Brain microvascular endothelial cell (primary cell): ENCODE results near the gene RNLS.

Experiments used
- DNase-seq: peaks from one replicate; pipeline ENCODE4 v3.0.0-alpha.2; 2020
- H3K27ac ChIP-seq: fragments of 250-450 bp; sonication (Bioruptor Pico); 2 replicates; pipeline ENCODE4 v1.5.1; 2020; ENCODE audit warnings: mild to moderate bottlenecking, moderate library complexity
- H3K27me3 ChIP-seq: fragments of 250-450 bp; sonication (Bioruptor Pico); replicated peaks from 2 replicates; pipeline ENCODE4 v1.5.1; 2020; ENCODE audit warnings: mild to moderate bottlenecking
- H3K36me3 ChIP-seq: fragments of 250-450 bp; sonication (Bioruptor Pico); replicated peaks from 2 replicates; pipeline ENCODE4 v1.5.1; 2020; ENCODE audit warnings: mild to moderate bottlenecking
- H3K4me3 ChIP-seq: 2 replicates; pipeline ENCODE4 v1.5.1; 2011; ENCODE audit warnings: low read depth, mild to moderate bottlenecking, control low read depth, low read length, moderate library complexity
- in situ Hi-C: cut with HindIII; loops from 2 replicates; pipeline ENCODE4 v1.10.0; 2017; ENCODE audit warnings: low sequenced_read_pairs, low pct_ligation_motif_present
- TF ChIP-seq, protein P1 (sequence below): IDR thresholded peaks from 2 replicates; pipeline ENCODE4 v1.5.1; 2011; ENCODE audit warnings: low read depth, mild to moderate bottlenecking, moderate library complexity, low read length, control low read depth, inconsistent platforms; ENCODE audit errors: missing control alignments

The RNLS gene

DNA sequence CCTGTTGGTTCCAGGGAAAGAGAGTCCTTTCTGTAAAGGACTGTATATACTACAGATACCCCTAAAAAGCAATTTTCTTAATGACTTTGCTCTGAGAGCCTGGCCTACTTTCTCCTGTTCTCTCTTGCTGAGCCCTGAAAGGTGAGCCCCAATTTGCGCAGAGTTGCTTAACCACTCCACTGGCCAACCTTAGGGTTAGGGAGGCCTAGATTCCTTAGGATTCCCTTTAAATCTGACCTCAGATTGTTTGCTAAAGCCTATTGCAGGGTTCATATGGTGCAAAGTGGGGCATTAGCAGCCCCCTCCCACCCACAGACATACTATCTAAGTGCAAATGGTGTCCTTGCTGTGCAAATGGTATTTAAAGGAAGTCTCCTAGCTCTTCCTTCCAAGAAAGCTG is 164.2 kb downstream of the RNLS start:
- TF ChIP-seq, protein P1, sequence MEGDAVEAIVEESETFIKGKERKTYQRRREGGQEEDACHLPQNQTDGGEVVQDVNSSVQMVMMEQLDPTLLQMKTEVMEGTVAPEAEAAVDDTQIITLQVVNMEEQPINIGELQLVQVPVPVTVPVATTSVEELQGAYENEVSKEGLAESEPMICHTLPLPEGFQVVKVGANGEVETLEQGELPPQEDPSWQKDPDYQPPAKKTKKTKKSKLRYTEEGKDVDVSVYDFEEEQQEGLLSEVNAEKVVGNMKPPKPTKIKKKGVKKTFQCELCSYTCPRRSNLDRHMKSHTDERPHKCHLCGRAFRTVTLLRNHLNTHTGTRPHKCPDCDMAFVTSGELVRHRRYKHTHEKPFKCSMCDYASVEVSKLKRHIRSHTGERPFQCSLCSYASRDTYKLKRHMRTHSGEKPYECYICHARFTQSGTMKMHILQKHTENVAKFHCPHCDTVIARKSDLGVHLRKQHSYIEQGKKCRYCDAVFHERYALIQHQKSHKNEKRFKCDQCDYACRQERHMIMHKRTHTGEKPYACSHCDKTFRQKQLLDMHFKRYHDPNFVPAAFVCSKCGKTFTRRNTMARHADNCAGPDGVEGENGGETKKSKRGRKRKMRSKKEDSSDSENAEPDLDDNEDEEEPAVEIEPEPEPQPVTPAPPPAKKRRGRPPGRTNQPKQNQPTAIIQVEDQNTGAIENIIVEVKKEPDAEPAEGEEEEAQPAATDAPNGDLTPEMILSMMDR = no peak
- no peak overlapping the region for H3K27ac ChIP-seq
- H3K27me3 ChIP-seq = no peaks in the 10 kb centered on the region
- no peaks in the 10 kb centered on the region for H3K36me3 ChIP-seq
- DNase-seq = no peak
- no peak overlapping the region for H3K4me3 ChIP-seq
- in situ Hi-C loops = no loop called here

DNA sequence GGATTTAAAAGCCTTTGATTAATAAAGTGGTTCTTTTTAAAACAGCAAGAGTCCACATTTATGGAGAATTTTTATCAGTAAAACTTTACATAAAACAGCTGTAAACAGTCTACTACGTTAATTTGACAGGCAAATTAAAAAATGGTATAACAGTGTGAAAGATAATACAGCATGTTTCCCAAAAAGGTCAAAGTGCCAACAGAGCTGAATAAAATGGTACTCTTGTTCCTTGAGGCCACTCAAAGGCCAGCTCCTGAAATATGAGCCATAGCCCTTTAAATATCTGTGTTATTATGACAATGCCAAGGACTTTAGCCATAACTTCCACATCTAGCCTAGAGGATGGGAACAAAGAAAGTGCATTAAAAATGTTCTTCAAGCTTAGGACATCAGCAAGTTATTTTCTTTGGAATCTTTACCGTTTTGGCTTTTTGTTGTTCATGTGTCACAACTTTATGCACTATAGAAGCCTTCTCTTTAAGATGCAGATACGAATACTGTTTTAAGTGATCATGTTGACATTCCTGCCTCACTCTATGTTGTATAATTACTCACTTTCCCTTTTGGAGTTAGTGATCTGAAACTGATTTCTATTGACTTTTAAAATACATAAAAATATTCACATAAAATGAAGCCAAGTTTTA is 165.6 kb downstream of the RNLS start:
- Histone ChIP-seq H3K27ac (no peak overlapping the region), H3K36me3 (no peaks in the 10 kb centered on the region), H3K4me3 (no peak overlapping the region), H3K27me3 (no peaks in the 10 kb centered on the region)
- in situ Hi-C loops = no loop called here
- DNase-seq = no peak
- TF ChIP-seq, protein P1 = no peak

DNA sequence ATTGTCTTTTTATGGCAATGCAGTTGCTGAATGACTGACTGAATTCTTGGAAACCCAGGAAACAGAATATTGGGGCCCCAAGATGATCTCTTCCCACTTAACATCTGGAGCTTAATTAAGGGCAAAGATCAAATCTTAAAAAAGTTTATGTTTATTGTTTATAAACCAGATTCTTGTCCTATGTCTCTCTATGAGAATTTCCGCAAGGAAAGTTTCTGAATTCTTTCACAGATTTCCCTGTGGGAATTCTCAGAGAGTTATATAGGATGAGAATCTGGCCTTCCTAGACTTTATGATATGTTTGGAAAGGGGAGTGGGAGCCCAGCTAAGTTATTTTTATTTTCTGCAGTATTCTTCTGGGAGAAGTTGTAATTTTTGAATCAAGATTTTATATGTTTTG is 166.3 kb downstream of the RNLS start:
- Histone ChIP-seq H3K36me3 (no peaks in the 10 kb centered on the region), H3K4me3 (no peak overlapping the region), H3K27me3 (no peaks in the 10 kb centered on the region), H3K27ac (no peak overlapping the region)
- in situ Hi-C loops = no loop called here
- TF ChIP-seq, protein P1 = no peak
- no peak for DNase-seq

DNA sequence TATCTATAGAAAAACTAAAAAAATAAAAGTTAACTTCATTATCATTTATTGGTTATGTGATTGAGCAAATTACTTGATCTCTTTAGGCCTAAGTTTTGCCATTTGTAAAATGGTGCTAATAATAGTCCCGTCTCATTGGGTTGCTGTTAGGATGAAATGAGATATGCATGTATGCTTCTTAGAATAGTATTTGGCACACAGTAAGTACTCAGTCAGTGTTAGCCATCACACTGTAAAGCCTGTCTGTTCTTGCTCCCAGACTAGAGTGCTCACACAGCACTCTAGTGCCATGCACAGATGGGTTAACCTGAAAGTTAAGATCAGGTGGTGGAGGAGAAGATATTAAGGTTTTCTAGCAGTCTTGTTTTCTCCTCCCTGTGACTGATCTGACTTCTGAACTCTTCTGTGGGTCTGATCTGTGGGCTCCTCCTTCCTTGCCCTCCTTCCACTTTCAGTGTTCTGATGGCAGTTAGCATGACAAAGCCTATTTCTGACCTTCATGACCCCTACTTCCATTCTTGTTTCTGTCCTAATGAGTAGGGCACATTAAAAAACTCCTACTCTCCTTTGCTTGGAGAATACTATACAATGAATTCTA is 167.5 kb downstream of the RNLS start:
- TF ChIP-seq, protein P1 = no peak
- Histone ChIP-seq H3K27me3 (no peaks in the 10 kb centered on the region), H3K4me3 (no peak overlapping the region), H3K36me3 (no peaks in the 10 kb centered on the region), H3K27ac (no peak overlapping the region)
- no peak for DNase-seq
- in situ Hi-C loops = no loop called here

DNA sequence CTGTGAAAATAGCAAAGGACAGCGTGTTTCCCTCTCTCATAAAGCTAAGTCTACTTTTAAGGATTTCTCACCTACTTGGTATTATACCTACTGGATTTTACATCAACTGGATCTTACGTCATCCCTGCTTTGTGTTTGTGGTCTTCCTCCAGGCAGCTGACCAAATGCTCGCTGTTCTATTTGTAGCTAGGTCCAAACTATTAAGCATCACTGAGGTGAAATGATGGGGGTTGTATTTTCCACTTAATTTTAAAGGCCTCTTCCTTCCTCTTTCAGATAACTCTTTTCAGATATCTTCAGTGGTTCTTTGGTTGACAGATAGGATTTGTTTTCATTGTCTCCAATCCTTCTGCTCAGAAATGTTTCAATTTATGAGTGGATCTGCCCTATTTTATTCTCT is 169.7 kb downstream of the RNLS start:
- Histone ChIP-seq H3K4me3 (no peak overlapping the region), H3K27ac (no peak overlapping the region), H3K27me3 (no peaks in the 10 kb centered on the region), H3K36me3 (no peaks in the 10 kb centered on the region)
- DNase-seq = no peak
- in situ Hi-C loops = no loop called here
- TF ChIP-seq, protein P1 = no peak
